Sigmoid colon (tissue), 7 donors: ENCODE results near the gene RNF19B. TPM values are rescaled to one million over a fixed set of nuclear protein-coding genes. Genes with fewer than 3 reads are reported as not detected.

ENCODE experiments used
- DNase-seq: peaks from one replicate; pipeline ENCODE4 v3.0.0-alpha.2; 2019
- H3K27ac ChIP-seq, 4 donors: fragments of 200-600 bp; sonication (generic); one replicate each; pipeline ENCODE4 v1.5.1; 2016 to 2019; ENCODE audit warnings: mild to moderate bottlenecking in 1 of 4
- H3K27me3 ChIP-seq, 3 donors: fragments of 200-600 bp; sonication (generic); one replicate each; pipeline ENCODE4 v1.5.1; 2019; ENCODE audit warnings: mild to moderate bottlenecking in 1 of 3
- H3K36me3 ChIP-seq, 4 donors: fragments of 200-600 bp; sonication (generic); one replicate each; pipeline ENCODE4 v1.5.1; 2016 to 2019
- H3K4me1 ChIP-seq, 4 donors: fragments of 200-600 bp; sonication (generic); one replicate each; pipeline ENCODE4 v1.5.1; 2017 to 2019
- H3K4me3 ChIP-seq, 4 donors: fragments of 200-600 bp; sonication (generic); one replicate each; pipeline ENCODE4 v1.5.1; 2017 to 2019; ENCODE audit warnings: mild to moderate bottlenecking in 2 of 4, moderate library complexity in 1 of 4
- H3K9me3 ChIP-seq, 4 donors: fragments of 200-600 bp in 3 of 4; sonication (generic) in 3 of 4; one replicate each; pipeline versions ENCODE4 v1.5.1 to v1.6.1; 2013 to 2019
- CTCF ChIP-seq, 4 experiments: fragments of 450-650 bp in 3 of 4; fragments of 200-600 bp in 1 of 4; IDR thresholded peaks; one replicate each; pipeline ENCODE4 v1.5.1; 2016 to 2019; ENCODE audit warnings: antibody characterized with exemption in 4 of 4, mild to moderate bottlenecking in 3 of 4, moderate library complexity in 2 of 4
- EP300 ChIP-seq, 4 donors: sonication (generic); formaldehyde crosslinking; IDR thresholded peaks; one replicate each; pipeline ENCODE4 v1.6.1; 2017; ENCODE audit warnings: antibody characterized with exemption in 4 of 4
- POLR2A ChIP-seq, 2 donors: fragments of 450-650 bp; IDR thresholded peaks; one replicate each; pipeline ENCODE4 v1.6.1; 2016; ENCODE audit warnings: antibody characterized with exemption in 2 of 2, mild to moderate bottlenecking in 2 of 2, moderate library complexity in 2 of 2
- POLR2AphosphoS5 ChIP-seq, 4 donors: sonication (generic); formaldehyde crosslinking; IDR thresholded peaks; one replicate each; pipeline ENCODE4 v1.6.1; 2017; ENCODE audit warnings: antibody characterized with exemption in 4 of 4
- WGBS, 2 donors: extraction: QIAGEN DNeasy Blood & Tissue Kit; methylation state at CpG; one replicate each; pipeline ENCODE4 v1.1.7; 2013; 5-methylcytosine and 5-hydroxymethylcytosine counted together
- intact Hi-C: fragments of 100-400 bp; cut with DNase I; formaldehyde crosslinking; loops from one replicate; pipeline ENCODE4 v1.15.1; 2023
- polyA plus RNA-seq, 3 donors: library from polyadenylated mRNA; stranded (reverse); fragments of 200-250 nt; gene quantifications; one replicate each; pipeline ENCODE4 v1.2.3, GENCODE V29; 2013
- total RNA-seq, 4 donors: library from RNA; depleted of rRNA; stranded (reverse); fragments of >200 nt; gene quantifications; one replicate each; pipeline ENCODE4 v1.1.0, GENCODE V29; 2016
- donor health status: healthy with polysubstance abuse.
- donor health status: Bipolar disorder and iron deficiency.
- donor health status: healthy.

Gene RNF19B
- total and polyA plus RNA-seq, 7 donors, result 14.5 to 50.7 (median 28.9) TPM

- H3K27ac ChIP-seq, result peak overlapping the region in 3 of 4 donors; percentile 8 to 31 (median 9)
Observed at GRCh38 chr1:33009561-33009960, 45.0 kb upstream of the RNF19B start.

GRCh38 chr1:33008051-33008914 is 43.7 kb upstream of the RNF19B start:
- DNase-seq, result no peak
- H3K4me1 ChIP-seq, result peaks cover 0 to 45% (median 27%) of the 10 kb centered on the region in 4 donors
- intact Hi-C loops, result loop anchor here (5.0 kb wide), 2 partner anchors 41 to 76 kb away; no protein-coding TSS in a partner anchor
- no peak overlapping the region for H3K4me3 ChIP-seq
- H3K9me3 ChIP-seq, result no peaks in the 10 kb centered on the region
- H3K27me3 ChIP-seq, result no peaks in the 10 kb centered on the region
- peaks cover 8 to 35% (median 14%) of the 10 kb centered on the region in 4 donors for H3K36me3 ChIP-seq
- TF ChIP-seq POLR2AphosphoS5 (IDR thresholded peaks at IDR 0.05) (no peak), CTCF (IDR thresholded peaks at IDR 0.05) (no peak), EP300 (IDR thresholded peaks at IDR 0.05) (no peak), POLR2A (IDR thresholded peaks at IDR 0.05) (no peak)
- 74 to 83% methylated on average over 13 of the region's 13 CpGs for WGBS, 2 donors
- peak overlapping the region in 2 of 4 donors; percentile 8 to 31 for H3K27ac ChIP-seq

More at GRCh38 chr1:33009561-33009960, 45.0 kb upstream of the RNF19B start:
- TF ChIP-seq EP300 (IDR thresholded peaks at IDR 0.05) (no peak), POLR2AphosphoS5 (IDR thresholded peaks at IDR 0.05) (no peak), POLR2A (IDR thresholded peaks at IDR 0.05) (no peak), CTCF (IDR thresholded peaks at IDR 0.05) (no peak)
- Histone ChIP-seq H3K4me3 (no peak overlapping the region), H3K9me3 (no peaks in the 10 kb centered on the region), H3K4me1 (peaks cover 0 to 45% (median 27%) of the 10 kb centered on the region in 4 donors), H3K27me3 (no peaks in the 10 kb centered on the region), H3K36me3 (peaks cover 10 to 47% (median 21%) of the 10 kb centered on the region in 4 donors)
- 71 to 82% methylated on average over 1 of the region's 1 CpG for WGBS, 2 donors
- no peak for DNase-seq
- intact Hi-C loops, result loop anchor here (5.0 kb wide), 2 partner anchors 42 to 77 kb away; no protein-coding TSS in a partner anchor

- H3K4me3 ChIP-seq, result no peak overlapping the region
- H3K27me3 ChIP-seq, result no peaks in the 10 kb centered on the region
- no peak for TF ChIP-seq POLR2AphosphoS5 (IDR thresholded peaks at IDR 0.05)
- TF ChIP-seq EP300 (IDR thresholded peaks at IDR 0.05), result no peak
- peak in 2 of 4 experiments; percentile 20 to 25 for TF ChIP-seq CTCF (IDR thresholded peaks at IDR 0.05)
- WGBS, 2 donors, result 43 to 67% methylated on average over 6 of the region's 6 CpGs
- no peak for DNase-seq
- no peak overlapping the region for H3K27ac ChIP-seq
- peaks cover 0 to 26% (median 8%) of the 10 kb centered on the region in 4 donors for H3K36me3 ChIP-seq
- intact Hi-C loops, result loop anchor here (5.0 kb wide), 2 partner anchors 40 to 75 kb away; no protein-coding TSS in a partner anchor
- no peaks in the 10 kb centered on the region for H3K9me3 ChIP-seq
- H3K4me1 ChIP-seq, result peaks cover 0 to 42% (median 26%) of the 10 kb centered on the region in 4 donors
Observed at GRCh38 chr1:33007190-33008050, 42.8 kb upstream of the RNF19B start.

- Histone ChIP-seq H3K9me3 (no peaks in the 10 kb centered on the region), H3K36me3 (peaks cover 0 to 21% (median 7%) of the 10 kb centered on the region in 4 donors), H3K27ac (no peak overlapping the region), H3K4me1 (peaks cover 0 to 27% (median 13%) of the 10 kb centered on the region in 4 donors), H3K4me3 (no peak overlapping the region), H3K27me3 (no peaks in the 10 kb centered on the region)
- DNase-seq, result no peak
- TF ChIP-seq CTCF (IDR thresholded peaks at IDR 0.05) (no peak), EP300 (IDR thresholded peaks at IDR 0.05) (no peak), POLR2AphosphoS5 (IDR thresholded peaks at IDR 0.05) (no peak), POLR2A (IDR thresholded peaks at IDR 0.05) (no peak)
- 90 to 95% methylated on average over 9 of the region's 9 CpGs for WGBS, 2 donors
- intact Hi-C loops, result loop anchor here (5.0 kb wide), 2 partner anchors 39 to 74 kb away; no protein-coding TSS in a partner anchor
Observed at GRCh38 chr1:33005838-33006421, 41.3 kb upstream of the RNF19B start.
